GM12892 (cell line): ENCODE data around the gene B4GALT2.

Experiments used
- POLR2A ChIP-seq: IDR thresholded peaks from 2 replicates; pipeline ENCODE4 v1.6.1; 2011; ENCODE audit warnings: low read depth, low read length, control low read depth
- POLR2AphosphoS5 ChIP-seq: IDR thresholded peaks from 2 replicates; pipeline ENCODE4 v1.6.1; 2011; ENCODE audit warnings: low read depth, low read length, control low read depth
- TAF1 ChIP-seq: IDR thresholded peaks from 2 replicates; pipeline ENCODE4 v1.6.1; 2011; ENCODE audit warnings: low read depth, mild to moderate bottlenecking, control low read depth, low read length, borderline replicate concordance

- no peak for TF ChIP-seq POLR2A
- no peak for TF ChIP-seq POLR2AphosphoS5
- TF ChIP-seq TAF1, result no peak
Measured at GRCh38 chr1:43963006-43963405, 16.0 kb upstream of the B4GALT2 start.
